Keratinocyte (primary cell): ENCODE data around the gene GHRL.

Source experiments
- CTCF ChIP-seq, 3 experiments: IDR thresholded peaks in 1 of 3; conservative IDR thresholded peaks in 1 of 3; optimal IDR thresholded peaks in 1 of 3; 2 replicates in 2 of 3; 3 replicates in 1 of 3; pipeline versions ENCODE3 to v1.5.1; 2011; ENCODE audit warnings: low read length in 3 of 3, mild to moderate bottlenecking in 3 of 3, moderate library complexity in 2 of 3, control low read depth in 1 of 3, inconsistent platforms in 1 of 3; ENCODE audit not compliant: insufficient read depth in 2 of 3; ENCODE audit errors: extremely low read depth in 1 of 3
- EZH2 ChIP-seq: IDR thresholded peaks from one replicate; pipeline ENCODE4 v1.6.1; 2012; ENCODE audit warnings: inconsistent platforms, mild to moderate bottlenecking, low read length, moderate library complexity

- TF ChIP-seq CTCF (optimal IDR thresholded peaks at IDR 0.05 in 1 of 3, IDR thresholded peaks at IDR 0.05 in 1 of 3, conservative IDR thresholded peaks at IDR 0.05 in 1 of 3; ENCODE audit: extremely low read depth in 1 of 3, insufficient read depth in 2 of 3, low read length in 3 of 3) (no peak), EZH2 (no peak)
Observed at GRCh38 chr3:10249833-10250232, 42.9 kb downstream of the GHRL start.
